ENCODE measurements around the gene ITGB5.

ITGB5 gene, protein sequence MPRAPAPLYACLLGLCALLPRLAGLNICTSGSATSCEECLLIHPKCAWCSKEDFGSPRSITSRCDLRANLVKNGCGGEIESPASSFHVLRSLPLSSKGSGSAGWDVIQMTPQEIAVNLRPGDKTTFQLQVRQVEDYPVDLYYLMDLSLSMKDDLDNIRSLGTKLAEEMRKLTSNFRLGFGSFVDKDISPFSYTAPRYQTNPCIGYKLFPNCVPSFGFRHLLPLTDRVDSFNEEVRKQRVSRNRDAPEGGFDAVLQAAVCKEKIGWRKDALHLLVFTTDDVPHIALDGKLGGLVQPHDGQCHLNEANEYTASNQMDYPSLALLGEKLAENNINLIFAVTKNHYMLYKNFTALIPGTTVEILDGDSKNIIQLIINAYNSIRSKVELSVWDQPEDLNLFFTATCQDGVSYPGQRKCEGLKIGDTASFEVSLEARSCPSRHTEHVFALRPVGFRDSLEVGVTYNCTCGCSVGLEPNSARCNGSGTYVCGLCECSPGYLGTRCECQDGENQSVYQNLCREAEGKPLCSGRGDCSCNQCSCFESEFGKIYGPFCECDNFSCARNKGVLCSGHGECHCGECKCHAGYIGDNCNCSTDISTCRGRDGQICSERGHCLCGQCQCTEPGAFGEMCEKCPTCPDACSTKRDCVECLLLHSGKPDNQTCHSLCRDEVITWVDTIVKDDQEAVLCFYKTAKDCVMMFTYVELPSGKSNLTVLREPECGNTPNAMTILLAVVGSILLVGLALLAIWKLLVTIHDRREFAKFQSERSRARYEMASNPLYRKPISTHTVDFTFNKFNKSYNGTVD

DNA sequence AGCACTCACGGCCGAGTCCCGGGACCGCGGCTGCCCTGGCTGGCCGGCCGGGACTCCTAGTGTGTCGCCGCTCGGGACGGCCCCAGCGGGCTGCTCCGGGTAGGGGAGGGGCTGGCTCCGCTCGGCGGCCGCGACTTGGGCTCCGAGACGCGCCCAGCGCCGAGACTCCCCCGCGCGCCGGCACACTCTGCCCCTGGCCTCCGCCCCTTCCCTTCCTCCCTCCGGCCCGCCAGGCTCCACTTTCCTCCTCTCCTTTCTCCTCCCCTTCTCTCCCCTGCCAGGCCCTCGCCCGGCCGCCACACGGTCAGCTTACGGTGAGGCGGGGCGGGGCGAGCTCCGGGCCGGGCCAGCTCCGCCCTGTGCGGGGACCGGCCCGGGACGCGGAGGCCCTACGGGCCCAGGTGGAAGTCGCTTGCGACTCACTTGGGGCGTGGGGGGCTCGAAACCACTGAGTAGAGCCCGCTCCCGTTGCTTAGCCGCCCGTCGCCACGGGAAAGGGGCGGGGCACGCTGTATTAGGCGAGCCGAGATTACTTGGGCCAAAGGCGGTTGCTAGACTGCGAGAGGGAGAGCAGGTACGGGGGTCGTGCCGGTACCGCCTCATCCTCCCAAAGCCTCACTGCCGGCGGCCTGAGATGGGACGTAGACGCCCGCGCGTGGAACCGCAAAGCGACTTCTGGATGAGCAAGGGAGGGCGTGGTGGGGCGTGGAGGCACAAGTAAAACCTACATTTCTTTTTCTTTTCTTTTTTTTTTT lies at the start of gene ITGB5:
ITGB5 (minus strand) TSS at position 189 of the 755 bp plus-strand sequence. CDS start 365 bp downstream, outside the sequence.
- DNase-seq (ENCODE audit: low spot score): no peak

DNA sequence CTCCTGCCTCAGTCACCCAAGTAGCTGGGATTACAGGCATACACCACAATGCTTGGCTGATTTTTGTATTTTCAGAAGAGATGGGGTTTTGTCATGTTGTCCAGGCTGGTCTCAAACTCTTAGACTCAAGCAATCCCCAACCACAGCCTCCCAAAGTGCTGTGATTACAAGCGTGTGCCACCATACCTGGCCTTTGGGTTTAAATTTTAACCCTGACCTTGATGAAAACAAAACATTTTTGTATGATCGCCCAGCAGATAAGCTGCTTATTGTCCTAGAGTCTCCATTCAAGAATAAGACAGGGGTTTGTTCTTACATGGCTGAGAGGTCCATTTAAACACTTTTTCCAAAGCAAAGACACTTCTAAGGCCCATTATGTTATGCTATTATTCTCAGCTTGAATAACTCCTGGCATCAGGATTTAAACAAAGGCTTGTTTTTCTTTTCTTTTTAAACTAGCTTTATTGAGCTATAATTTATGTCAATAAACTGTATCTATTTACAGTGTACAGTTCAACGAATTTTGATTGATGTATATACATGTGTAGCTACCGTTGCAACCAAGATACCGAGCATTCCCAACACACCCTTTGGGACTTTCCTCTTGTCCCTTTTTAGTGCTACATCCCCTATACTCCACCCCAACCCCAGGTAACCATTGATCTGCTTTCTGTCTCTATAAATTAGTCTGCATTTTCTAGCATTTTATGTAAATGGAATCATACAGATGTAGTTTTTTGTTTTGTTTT lies 48.8 kb upstream of the ITGB5 start:
- no peak for DNase-seq (ENCODE audit: low spot score)

DNA sequence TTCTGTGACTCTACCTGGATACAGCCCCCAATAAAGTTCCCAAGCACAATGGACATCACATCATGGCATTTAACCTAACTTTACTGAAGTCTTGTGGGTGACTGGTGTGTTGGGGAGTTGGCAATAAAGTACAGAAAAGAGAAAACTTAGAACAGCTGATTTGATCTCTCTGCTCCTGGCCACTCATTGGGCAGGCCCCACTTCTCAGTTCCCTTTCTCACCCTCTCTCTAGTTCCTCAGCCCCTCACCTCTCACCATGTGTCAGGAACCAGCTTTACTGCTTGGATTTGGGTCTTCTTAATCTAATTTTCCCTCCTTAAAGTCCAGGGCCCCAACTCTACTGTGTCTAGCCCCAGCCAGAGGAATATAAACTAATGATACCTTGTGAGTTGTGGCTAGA lies 48.1 kb upstream of the ITGB5 start:
- DNase-seq (ENCODE audit: low spot score): no peak

DNA sequence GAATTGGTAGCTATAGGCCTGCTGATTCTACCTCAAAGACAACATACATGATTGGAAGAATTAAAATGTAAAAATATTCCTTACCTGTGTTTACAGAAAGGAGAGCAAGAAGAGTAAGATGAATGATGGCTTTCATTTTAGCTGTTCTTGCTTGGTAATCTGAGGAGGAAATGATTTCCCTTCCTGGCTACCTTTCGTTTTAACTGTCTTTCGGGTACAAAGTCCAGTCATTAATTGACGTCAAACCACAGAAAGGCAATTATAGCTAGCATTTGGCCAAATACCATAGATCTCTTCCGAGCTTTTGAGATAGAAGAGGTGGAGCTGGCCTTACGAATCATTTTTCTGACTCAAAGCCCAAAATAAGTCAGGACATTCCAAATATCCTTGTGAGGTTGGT lies 47.4 kb upstream of the ITGB5 start, which contains the start of gene MUC13:
MUC13 (minus strand) TSS at position 175 of the 400 bp plus-strand sequence; CDS start at position 136, 39 bp downstream.
- no peak for DNase-seq (ENCODE audit: low spot score)

DNA sequence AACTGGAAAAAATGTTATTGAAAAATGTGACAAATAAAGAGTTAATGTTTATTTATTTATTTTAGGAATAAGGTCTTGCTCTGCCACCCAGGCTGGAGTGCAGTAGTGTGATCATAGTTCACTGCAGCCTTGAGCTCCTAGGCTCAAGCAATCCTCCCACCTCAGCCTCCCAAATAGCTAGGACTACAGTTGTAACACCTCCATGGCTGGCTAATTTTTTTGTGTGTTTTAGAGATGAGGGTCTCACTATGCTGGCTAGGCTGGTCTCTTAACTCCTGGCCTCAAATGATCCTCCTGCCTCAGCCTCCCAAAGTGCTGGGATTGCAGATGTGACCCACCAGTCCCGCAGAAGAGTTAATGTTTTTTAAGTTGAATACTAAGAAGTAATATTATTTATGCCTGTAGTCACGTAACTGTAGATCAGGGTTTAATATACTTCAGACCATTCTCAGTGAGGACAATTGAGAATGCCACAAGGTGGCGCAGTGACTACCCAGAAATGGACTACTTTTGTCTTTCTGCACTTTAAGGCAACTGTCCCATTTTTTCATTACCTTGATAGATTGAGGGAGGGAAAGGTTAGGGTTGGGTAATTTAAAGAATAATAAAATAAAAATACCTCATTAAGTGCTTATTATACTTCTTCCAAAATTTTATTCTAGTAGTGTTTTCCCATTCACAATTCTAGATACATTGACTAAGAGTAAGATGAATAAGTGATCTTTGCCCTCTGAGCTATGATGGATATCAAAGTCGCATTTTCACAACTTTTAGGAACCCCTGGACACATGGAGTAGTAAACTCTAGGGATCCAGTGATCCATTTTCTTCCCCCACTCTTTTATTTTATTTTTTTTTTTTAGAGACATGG lies 41.4 kb upstream of the ITGB5 start:
- peak; percentile 53 for DNase-seq (ENCODE audit: low spot score)

DNA sequence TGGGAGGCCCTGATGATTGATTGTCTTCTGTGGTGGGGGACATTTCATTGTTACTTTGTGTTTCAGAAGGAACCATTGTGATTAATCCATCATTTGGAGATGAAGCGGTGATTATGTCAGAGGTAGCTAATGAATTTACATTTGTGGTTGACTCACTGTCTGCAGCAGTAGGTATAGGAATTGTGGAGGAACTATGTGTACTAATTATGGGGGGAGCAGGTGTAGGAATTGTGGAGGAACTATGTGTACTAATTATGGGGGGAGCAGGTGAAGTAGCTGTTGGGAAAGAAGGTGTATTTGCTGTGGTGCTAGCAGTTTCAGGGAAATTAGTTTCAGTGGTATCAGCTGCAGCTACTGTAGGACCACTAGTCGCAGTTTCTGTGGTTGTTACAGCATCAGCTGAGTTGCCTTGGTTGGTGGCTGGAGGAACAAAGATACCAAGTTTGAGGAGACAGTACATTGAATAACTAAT lies 40.4 kb upstream of the ITGB5 start:
- DNase-seq (ENCODE audit: low spot score): no peak

DNA sequence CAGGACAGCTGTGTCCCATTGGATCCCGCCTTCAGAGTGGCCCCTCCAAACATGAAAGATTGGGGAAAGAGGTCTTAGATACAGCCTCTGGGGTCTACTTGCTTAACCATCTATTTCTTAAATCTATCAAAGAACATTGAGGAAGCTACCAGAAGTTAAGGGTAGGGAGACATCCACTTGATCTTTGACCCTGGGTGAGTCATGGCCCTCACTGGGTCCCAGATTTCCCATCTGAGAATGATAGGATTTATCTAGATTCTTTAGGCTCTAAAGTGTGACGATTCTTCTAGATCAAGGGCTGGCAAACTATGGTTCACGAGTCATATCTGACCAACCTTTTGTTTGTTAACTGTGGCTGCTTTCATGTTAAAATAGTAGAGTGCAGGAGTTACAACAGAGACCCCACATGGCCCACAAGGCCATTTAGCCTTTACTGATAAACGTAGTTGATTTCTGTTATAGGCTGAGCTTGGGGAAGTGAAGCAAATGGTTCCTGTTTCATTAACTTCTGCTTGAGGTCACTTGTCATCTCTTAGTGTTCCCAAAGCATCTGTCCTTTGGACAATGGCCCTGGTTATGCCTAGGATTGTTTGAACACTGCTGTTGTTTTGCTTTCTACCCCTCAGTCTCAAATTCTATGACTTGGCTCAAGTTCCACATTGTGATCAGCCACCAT lies 39.4 kb upstream of the ITGB5 start:
- DNase-seq (ENCODE audit: low spot score): no peak

DNA sequence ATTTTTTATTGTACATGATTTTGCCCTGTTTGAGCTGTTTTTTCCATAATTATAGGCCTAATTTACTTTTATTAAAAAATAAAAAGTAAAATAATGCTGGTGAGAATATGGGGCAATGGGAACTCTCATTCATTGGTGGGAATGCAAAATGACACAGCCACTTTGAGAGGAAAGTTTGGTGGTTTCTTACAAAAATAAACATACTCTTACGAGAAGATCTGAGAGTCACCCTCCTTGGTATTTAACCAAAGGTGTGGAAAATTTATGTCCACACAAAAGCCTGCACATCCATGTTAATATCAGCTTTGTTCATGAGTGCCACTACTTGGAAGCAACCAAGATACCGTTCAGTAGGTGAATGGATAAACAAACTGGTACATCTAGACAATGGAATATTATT lies 37.6 kb upstream of the ITGB5 start:
- no peak for DNase-seq (ENCODE audit: low spot score)

DNA sequence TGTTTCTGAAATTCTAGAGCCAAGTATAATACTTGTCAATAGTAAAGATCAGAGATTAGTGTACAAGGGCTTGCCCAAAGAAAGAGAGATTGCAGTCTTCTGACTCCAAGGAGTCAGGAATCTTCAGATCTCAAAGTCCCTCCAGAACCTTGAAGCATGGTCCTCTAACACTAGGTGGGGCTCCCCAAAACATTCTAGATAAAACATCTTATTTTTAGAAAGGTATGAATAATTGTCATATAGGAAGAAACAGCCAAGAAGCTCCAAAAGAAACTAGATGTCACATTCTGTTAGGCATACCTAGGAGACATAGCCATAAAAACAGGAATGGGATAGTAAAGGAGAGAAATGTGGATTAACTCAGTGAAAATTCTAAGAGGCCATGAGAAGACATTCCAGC lies 36.7 kb upstream of the ITGB5 start:
- DNase-seq (ENCODE audit: low spot score): no peak

DNA sequence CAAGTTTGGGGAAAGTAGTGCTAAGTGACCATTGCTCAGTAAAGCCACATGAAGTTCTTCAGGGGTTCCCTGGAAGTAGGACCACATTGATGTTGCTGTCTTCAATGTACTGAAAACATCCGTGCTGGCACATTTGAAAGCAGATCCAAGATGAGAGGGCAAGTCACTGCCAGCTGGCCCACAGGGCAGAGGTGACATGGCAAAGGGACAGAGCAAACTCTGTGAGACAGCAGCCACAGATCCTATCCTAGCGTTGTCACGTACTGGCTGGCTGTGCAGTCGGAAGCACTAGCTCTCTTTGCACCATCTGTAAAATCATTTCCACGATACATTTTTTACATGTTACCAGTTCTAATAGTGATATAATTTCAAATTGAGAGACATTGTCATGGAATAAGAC lies 33.6 kb upstream of the ITGB5 start:
- no peak for DNase-seq (ENCODE audit: low spot score)

DNA sequence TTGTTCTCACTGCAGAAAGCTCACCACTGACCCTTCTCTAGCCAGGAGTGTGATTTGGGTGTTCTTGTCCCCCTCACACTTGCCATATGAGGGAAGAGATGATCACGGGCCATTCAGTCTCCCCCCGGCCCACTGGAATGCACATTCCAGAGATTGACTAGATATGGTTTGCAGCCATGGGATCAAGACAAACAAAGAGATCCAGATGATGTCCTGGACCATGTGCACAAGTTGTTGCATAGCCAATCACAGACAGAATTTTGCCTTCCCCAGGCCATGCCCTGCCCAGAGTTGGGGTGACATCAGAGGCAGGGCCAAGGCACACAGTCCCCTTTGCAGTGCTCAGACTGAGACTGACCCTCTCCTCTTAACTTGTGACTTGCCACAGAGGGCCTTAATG lies 32.6 kb upstream of the ITGB5 start:
- DNase-seq (ENCODE audit: low spot score): no peak

DNA sequence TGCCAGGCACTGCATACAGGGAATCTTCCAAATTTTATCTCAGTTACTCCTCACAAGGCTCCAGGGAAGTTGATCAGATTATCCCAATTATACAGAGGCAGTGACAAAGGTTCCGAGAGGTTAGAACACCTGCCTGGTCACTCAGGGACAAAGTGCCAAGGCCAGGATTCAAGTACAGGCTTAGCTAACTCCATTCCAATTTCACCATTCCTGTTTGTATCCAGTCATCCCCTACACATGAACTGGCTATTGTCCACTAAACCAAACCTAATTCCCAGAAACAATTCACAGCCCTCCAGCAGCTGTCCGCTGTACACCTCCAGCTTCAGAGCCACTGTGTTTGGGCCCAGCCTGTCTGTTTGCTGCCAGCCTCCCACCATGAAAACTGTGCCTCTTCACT lies 31.4 kb upstream of the ITGB5 start:
- no peak for DNase-seq (ENCODE audit: low spot score)

DNA sequence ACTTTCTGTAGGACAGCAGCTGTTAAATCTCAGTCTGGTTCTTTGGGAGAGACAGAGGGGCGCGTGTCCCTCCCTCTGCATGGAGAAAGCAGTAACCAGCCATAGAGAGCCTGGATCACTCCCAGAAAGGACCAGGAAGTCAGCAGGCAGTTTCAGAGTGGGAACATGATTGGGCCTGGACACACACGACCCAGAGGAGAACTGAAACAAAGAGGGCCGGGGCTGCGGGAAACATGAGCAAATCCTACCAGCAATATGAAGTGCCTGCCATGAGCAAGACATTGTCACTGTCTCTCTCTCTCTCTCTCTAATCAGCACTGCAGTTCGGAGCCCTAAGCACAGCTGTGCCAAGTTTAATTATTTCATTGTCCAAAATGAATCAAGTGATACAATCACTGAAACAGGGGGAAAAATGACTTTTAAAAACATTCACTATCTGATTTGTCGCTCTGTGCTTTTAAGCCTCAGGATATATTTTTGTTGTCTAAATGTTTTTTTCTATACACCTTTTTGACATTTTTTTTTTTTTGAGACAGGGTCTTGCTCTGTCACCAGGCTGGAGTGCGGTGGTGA lies 29.8 kb upstream of the ITGB5 start:
- DNase-seq (ENCODE audit: low spot score): no peak

DNA sequence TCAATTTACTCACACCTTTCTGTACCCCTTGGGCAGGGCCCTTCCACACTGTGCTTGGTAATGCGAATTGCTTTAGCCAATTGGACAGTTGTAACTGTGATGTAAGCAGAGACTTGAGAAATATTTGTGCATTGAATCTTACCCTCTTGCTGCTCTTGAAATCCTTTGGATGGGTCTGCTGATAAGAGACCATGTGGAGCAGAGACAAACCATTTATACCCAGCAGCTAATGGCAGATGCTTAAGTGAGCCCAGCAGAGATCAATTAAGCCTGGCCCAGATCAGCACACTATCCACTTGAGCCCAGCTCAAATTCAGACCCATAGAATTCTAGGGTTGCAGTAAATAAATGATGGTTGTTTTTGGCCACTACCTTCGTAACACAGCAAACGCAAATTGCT lies 28.1 kb upstream of the ITGB5 start:
- DNase-seq (ENCODE audit: low spot score): no peak

DNA sequence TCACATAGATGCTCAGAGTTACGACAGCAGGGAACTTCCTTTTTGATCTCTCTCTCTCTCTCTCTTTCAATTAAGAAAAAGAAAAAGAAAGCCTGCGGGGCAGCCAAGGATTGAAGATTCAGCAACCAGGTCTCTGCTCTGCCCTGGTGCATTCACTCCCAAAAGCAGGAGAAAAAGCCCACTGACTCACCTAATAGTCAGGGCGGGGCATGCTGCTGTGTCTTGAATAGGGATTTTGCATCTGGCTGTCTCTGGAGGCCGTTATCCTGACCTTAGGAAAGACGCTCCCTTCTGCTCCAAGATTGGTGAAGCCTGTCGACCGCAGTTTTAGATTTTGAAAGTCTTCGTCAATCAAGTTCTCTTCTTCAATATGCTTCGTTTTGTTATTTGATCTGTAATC lies 20.8 kb upstream of the ITGB5 start:
- DNase-seq (ENCODE audit: low spot score): no peak

DNA sequence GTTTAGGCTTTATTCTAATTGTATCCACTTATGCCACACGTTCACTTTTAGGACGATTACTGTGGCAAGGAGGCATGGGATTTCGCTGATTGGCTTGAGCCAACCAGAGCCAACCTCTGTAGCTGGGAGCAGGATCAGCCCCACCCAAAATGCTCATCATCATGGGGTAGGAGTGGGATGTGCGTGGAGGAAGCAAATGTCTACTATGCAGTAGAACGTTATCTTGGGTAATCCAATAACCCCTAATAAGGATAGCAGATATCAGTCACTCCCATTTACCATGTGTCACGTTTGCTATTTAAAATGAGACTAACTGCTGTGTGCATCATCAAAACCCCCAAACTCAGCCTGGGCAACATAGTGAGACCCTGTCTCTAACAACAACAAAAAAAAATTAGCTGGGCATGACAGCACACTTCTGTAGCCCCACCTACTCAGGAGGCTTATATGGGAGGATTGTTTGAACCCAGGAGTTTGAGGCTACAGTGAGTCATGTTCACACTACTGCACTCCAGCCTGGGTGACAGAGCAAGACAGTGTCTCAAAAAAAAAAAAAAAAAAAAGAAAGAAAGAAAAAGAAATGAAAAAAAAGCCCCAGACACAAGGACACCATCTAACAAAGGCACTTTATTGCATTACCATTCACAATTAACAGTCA lies 17.8 kb upstream of the ITGB5 start:
- DNase-seq (ENCODE audit: low spot score): no peak

DNA sequence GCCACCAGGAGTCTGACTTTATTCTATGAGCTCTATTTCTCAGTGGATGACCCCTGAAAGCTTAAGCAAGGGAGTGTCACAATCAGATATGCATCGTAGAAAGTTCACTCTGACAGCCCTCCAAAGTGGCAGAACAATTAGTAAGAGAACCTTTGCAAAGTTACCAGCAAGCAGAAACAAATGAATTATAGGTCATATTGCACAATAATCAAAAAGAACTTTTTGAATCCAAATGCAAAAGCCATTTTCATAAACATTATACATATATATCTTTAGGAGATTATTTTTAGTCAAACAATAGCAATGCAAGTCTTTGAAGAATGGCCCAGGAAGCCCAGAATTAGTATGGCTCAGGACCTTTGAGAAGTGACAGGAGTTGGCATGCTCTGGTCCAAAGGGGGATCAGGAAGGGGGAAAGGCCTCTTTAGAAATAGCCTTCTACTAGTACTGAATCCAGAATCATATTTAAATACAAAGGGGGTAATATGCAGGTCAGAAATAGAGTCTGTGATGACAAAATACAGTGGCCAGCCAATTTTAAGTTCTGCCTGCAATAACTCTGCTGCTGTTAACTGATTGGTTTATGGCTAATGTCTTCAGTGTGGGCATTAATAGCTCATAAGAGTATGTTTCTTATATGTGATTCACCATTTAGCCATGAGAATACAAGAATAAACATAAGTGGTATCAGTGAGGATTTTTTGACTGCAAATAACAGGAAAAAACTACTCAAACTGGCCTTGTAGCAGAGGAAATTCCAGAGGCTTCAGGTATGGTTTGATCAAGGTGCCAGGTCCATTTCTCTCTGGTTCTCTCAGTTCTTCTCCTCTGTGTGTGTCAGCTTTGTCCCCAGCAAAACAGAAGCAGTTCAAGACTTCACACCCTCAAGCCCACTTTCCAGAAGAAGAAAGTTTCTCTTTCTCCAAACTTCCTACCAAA lies 17.0 kb upstream of the ITGB5 start:
- no peak for DNase-seq (ENCODE audit: low spot score)

Measured in kidney capillary endothelial cell (primary cell).